Stimulated activated CD4-positive, alpha-beta T cell treated with anti-CD3 and anti-CD28 coated beads, Interleukin-15, amount 100 ng/mL, for 48 hours (primary cell): ENCODE data around the gene NOL4.
"Not testable (repeated sequence)": the region's sequence is repeated elsewhere in the genome, so short reads cannot be mapped to it uniquely, and the experiment has no call there.

Source experiments
- DNase-seq, 2 donors: peaks; one replicate each; pipeline ENCODE4 v3.0.0-alpha.2; 2020; ENCODE audit warnings: low read depth in 2 of 2

Gene NOL4, protein sequence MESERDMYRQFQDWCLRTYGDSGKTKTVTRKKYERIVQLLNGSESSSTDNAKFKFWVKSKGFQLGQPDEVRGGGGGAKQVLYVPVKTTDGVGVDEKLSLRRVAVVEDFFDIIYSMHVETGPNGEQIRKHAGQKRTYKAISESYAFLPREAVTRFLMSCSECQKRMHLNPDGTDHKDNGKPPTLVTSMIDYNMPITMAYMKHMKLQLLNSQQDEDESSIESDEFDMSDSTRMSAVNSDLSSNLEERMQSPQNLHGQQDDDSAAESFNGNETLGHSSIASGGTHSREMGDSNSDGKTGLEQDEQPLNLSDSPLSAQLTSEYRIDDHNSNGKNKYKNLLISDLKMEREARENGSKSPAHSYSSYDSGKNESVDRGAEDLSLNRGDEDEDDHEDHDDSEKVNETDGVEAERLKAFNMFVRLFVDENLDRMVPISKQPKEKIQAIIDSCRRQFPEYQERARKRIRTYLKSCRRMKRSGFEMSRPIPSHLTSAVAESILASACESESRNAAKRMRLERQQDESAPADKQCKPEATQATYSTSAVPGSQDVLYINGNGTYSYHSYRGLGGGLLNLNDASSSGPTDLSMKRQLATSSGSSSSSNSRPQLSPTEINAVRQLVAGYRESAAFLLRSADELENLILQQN

DNA sequence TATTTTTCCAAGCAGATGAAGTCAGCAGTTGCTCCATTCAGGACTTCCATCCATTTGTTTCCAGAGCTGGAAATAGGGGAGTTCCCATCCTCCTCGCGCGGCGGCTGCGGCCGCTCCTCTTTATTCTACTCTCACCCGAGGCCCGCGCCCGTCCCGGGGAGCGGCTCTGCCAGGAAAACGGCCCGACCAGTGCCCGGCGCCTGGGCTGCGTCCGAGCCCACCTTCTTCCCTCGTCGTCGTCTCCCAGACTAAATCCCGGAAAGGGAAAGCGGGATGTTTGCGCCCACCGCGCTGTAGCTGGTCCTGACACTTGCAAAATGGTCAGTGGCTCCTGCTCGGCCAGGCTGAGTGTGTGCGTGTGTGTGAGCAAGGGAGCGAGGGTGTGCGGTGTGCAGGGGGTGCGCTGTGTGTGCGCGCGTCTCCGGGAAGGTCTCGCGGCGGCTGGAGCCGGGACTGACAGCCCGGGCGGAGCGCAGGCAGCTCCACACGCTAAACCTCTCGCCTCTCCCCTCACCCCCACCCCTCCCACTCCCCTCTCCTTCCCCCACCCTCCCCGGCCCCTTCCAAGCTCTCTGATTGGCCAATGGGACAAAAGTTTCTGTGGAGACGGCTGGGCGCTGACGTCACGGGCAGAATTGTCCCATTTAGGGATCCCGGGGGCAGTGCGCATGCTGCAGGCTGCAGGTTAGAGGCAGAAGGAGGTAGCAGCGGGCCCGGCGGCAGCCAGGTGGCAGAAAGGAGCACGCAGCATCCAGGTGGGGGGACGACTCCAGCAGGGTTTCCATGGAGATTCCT lies at the start of gene NOL4:
Gene NOL4 (minus strand): TSS at position 491 of the 795 bp plus-strand sequence. CDS start 1,660 bp downstream, outside the sequence.
- no peak for DNase-seq

DNA sequence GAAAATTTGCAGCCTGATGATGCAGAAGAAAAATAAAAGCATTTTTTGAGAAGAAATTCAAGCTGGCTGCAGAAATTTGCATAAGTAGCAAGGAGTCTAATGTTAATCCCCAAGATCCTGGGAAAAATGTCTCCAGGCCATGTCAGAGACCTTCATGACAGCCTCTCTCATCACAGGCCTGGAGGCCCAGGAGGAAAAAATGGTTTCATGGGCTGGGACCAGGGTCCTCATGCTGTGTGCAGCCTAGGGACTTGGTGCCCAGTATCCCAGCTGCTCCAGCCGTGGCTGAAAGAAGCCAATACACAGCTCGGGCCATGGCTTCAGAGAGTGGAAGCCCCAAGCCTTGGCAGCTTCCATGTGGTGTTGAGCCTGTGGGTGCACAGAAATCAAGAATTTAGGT lies 41.3 kb upstream of the NOL4 start:
- DNase-seq = not testable (repeated sequence)

DNA sequence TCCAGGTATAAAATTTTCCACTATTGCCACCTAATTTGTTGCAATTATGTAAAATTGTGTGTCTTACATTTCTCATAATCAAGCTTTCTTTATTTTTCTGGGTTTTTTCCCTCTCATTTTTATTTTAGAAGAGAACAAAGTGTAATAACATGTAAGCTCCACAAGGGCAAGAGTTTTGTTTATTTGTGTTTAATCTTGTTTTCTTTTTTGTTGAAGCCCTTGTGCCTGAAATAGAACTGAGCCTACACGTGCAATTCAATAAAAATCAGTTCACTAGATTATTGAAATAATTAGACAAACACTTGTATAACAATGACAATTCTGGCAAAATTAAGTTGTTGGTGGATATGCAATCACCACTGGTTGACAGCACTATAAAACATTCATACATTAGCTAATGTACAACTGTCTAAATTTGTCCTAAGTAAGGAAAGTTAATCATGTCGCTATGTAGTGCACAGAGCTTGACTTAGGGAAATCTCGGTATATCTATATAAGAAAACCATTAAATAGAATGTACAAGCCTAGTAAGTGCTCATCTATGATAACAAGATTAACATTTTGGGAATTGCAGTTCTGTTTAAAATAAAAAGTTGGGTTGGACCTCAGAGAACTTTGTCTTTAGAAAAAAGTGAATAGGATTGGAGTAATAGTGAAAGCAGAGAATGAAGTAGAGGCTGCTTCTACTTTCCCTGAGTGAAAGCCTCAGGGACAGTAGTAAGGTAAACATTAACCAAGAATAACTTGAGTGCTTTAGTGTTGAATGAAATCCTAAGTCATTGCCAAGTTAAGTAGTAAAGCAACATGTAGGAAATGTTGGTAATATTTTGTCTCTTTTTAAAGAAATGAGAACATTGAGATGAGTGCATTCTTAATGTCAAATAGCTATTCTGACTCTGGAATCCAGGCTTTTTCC lies 37.4 kb upstream of the NOL4 start:
- no peak for DNase-seq

DNA sequence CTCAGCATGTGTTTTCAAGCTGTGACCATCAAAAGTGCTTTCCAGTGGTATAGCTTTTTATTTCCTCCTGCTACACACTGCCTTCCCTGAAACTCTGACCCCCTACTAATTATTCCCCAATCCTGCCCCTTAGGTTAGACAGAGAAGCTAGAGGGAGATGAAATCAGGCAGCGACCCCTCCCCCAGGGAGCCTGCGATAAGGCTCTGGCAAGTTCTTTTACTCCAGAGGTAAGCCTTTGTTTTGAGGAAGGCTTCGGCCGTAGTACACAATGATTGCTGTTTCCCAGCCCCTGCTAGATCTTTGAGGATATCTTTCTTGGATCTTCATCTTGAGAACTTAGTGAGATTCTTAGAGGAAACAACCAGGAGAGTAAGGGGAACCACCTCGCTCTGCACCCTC lies 33.5 kb upstream of the NOL4 start:
- DNase-seq = no peak

DNA sequence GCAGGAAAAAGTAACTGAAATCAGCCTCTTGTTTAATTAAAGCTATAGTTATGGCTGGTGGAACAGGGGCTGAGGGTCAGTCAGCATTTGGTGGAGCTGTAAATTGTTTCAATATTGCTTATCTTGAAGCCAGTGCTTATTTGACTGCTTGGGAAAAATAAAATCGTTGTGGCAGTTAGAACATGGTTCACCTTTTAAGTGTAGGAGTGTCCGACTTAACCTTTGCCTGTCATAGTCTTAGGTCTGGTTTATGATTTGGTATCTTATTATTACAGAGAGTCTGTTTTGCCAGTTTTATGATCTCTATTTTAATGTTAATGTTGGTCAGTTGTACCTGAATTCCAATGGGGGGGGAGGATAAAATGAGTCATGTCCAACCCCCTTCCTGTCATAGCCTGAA lies 27.2 kb upstream of the NOL4 start:
- DNase-seq = no peak

DNA sequence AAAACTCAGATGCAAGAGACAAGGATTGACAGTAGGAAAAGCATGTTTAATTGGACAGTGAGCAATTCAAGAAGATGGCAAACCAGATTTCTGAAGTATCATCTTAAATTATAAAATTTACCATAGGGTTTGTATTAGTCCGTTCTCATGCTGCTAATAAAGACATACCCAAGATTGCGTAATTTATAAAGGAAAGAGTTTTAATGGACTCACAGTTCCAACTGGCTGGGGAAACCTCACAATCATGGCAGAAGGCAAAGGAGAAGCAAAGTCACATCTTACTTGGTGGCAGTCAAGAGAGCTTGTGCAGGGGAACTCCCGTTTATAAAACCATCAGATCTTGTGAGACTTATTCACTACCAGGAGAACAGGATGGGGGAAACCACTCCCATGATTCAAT lies 24.0 kb upstream of the NOL4 start:
- DNase-seq = no peak

DNA sequence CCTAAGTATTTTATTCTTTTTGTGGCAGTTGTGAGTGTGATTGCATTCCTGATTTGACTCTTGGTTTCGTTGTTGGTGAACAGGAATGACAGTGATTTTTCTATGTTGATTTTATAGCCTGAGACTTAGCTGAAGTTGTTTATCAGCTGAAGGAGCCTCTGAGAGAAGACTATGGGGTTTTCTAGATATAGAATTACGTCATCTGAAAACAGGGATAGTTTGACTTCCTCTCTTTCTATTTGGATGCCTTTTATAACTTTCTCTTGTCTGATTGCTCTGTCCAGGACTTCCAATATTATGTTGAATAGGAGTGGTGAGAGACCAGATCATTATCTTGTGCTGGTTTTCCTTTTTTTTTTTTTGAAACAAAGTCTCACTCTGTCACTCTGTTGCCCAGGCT lies 18.0 kb upstream of the NOL4 start:
- no peak for DNase-seq

DNA sequence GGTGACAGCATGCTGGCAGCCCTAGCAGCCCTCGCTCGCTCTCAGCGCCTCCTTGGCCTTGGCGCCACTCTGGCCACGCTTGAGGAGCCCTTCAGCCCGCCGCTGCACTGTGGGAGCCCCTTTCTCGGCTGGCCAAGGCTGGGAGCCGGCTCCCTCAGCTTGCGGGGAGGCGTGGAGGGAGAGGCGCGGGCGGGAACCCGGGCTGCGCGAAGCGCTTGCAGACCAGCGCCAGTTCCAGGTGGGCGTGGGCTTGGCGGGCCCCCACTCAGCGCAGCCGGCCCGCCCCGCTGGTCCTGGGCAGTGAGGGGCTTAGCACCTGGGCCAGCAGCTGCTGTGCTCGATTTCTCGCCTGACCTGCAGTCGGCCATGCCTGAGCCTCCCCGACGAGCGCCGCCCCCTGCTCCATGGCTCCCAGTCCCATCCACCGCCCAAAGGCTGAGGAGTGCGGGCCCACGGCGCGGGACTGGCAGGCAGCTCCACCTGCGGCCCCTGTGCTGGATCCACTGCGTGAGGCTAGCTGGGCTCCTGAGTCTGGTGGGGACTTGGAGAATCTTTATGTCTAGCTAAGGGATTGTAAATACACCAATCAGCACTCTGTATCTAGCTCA lies 9.2 kb upstream of the NOL4 start:
- DNase-seq = not testable (repeated sequence)

DNA sequence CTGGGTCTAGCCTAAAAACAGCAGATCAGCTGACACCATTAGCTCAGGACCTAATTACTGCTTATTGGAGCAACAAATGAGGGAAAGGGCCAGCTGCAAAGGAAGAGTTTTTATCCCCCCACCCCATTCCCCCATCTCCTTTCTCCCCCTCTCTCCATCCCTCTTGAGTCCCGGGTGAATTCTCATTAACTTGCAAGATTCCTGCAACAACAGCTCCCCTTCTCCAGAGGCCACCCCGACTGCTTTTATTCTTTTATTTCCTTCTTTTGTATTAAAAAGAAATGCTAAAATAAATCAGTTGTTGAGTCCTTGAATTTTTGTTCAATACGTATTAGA lies 473 bp upstream of the NOL4 start:
- DNase-seq = no peak

DNA sequence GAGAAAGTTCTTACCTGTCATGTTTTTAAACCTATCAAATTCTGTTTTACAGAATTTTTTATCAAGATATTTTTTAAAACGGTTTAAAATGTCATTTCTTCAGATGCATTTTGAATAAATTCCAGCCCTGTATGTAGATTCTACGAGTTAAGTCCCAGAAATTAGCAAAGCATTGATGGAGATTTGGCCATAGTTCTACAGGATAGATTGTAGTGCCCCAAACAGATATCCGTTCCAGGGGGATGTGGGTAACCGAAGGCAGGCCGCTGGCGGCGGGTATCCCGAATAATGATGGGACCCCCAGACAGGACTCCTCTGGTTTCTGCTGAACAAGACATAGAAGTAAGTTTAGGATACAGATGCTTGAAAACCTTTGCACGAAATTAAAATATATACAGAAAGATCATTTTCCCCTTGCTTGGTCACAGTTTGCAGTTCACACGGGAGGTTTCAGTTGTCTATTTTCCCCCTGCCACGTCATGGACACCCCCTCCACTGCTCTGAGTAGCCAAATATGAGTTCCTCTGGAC lies 755 bp downstream of the NOL4 start:
- no peak for DNase-seq

DNA sequence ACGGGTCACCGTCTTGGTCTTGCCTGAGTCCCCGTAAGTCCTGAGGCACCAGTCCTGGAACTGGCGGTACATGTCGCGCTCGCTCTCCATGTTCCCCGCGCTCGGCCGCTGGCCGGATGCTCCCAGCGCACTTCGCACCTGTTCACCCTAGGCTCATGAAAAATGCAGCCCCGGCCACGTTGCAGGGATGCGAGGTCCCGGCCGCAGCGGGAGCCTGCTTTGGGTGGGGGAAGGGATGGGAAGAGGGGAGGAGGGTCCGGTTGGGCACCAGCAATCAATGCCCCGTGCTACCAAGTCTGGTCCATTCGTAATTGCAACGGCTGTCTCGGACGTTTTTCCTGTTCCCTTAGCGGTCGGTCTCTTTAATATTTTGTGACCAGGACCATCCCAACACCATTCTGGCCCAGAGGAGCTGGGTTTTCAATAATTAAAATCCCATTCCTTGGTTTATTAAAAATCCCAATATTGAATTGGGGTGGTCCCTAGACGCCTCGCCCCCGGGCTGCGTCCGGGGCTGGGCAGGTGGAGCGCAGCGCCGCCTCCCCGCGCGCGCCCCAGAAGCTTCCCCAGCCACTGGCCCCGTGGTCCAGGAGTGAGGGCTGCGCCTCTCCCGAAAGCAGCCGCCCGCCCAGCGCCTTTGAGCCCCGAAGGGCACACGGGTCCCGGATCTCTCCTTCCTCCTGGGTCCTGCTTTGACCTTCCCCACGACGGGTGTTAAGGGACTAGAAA lies 1.4 kb downstream of the NOL4 start:
- DNase-seq = no peak

DNA sequence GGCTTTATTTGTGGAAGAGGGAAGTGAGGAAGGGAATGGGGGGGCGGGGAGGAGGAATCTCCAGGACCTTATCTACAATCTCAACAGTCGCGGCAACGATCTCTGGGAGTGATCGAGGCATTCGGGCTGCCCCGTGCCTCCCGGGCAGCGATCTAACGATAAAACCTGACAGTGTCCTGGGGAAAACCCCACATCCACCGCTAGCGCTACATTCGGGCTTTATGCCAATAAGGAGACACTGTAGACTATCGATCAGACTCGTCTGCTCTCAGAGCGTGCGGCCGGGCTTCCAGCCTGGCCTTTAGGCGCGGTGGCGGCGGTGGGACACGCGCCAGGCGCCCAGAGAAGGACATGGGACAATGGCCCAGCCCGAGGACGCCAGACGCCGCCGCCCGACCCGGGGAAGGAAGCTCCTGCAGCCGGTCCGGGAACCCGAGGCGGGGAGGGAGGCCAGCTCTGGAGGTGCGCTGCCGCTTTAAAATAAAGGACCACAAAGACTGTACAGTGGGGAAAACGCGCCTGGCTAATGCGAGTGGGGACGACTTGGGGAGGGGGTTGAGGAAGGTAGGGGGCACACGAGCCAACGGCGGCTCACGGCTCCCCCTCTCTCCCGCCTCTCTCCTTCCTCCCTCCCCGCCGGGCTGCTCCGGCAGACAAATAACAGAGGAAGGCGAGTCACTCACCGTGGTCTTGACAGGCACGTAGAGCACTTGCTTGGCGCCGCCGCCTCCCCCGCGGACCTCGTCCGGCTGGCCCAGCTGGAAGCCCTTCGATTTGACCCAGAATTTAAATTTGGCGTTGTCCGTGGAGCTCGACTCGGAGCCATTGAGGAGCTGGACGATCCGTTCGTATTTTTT lies 2.2 kb downstream of the NOL4 start:
- DNase-seq = no peak

DNA sequence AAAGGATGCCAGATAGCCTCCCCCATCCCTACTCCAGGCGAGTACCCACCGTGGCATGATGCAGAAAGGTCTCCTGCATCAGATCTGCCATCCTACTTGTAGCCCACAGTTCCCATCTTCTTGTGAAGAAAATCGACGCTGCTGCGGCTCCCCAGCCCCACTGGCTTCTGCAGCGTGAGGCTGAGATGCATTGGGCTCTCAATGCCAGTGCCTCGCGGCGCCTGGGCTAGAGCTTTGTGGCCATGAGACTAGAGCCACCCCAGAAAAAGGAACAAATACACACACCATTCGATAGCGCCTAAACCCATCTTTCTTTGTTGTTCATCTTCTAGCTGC lies 2.8 kb downstream of the NOL4 start:
- no peak for DNase-seq

DNA sequence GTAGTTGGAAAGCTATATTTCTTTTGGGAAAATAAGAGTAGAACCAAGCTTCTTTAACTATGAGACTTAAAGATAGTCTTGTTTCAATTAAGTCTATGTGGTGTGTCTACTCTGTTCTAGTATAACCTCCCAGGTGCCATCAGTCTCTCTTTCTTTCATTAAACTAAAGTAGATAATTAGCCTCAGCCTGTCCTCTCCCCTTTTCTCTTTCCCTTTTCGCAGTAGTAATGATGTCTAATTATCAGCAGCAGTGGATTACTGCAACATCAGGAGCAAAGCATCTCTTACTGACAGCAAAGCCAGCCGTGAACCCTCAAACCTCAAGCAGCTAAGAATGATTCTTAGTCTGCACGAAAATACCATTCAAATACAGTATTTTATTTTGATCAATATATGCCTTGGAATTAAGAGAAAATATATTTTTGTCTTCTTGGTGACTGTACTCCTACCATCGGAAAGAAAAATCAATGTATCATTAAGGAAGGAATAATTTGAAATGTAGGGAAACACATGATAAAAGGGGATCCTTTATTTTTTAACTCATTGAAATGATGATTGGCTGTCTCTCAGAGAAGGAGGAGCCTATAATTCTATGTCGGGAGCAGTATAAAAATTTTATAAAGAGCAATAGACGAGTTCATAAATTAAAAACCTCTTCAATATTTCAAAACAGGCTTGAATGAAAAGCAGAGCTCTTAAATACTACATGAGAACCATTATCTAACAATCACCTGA lies 4.5 kb downstream of the NOL4 start:
- no peak for DNase-seq

DNA sequence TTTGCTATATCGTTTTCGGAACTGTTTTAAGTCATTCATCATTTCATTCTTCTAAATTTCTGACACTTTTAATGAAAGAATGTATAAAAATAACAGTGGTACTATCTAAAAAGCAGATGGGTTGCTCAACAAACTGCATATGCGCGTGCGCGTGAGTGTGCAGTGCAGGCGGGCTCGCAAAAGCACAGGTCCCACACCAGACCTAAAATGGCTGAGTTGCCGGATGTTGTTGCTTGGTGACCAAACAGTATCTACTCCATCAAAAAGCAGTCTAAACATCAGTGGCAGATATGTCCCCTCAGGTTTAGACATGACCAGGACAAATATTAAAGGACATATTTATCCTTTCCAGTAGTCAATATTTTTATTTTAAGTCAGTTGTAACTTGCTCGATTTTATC lies 5.1 kb downstream of the NOL4 start:
- no peak for DNase-seq

DNA sequence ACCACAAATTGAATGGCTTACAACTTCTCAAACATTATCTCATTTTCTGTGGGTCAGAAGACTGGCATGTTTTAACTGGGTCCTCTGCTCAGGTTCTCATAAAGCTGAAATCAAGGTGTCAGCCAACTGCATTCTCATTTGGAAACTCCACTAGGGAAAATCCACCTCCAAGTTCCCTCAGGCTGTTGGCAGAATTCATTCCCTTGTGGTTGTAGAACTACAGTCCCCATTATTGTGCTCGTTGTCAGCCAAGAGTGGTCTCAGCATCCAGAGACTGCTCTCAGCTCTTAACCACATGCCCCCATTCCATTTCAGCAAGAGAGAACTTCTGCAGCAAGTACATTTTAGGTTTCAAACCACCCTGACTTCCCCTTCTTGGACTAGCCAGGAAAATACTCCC lies 12.2 kb downstream of the NOL4 start:
- no peak for DNase-seq

DNA sequence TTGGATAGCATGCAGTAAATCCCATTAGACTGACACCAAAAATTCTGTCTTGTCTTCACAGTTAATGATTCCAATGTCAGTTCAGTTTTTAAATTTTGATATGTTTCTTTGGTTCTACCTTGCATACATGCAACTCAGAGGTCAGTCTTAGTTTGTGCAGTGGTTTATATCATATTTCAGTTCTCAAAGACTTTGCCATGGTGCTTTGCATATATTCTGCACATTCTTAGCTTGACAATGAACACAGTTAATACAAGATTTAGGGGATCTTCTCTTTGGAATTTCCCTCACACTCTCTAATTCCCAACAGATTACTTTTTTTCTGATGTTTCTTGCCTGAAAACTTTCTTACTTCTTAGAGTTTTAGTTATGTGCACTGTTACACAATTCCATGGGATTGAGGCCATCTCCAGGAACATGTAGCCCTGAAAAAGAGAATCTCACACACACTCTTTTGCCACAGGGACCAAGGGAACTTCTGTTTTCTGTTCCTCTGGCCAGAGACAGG lies 17.3 kb downstream of the NOL4 start:
- DNase-seq = no peak

DNA sequence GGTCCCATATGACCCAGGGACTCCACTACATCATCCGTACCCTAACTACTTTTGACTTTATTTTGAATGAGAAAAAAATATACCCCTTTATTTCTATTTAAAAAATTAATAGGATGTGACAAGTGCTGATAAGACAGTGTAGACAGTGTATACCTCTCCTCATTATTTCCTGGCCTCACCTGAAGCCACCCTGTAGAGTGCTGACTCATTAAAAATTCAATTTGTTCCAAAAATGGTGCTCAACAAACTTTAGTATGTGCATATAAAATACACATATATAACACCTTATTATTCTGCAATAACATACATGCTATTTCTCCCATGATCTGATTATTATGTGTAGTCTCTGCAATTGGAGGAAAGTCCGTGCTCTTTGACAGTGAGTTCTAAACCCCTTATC lies 20.8 kb downstream of the NOL4 start:
- DNase-seq = no peak

DNA sequence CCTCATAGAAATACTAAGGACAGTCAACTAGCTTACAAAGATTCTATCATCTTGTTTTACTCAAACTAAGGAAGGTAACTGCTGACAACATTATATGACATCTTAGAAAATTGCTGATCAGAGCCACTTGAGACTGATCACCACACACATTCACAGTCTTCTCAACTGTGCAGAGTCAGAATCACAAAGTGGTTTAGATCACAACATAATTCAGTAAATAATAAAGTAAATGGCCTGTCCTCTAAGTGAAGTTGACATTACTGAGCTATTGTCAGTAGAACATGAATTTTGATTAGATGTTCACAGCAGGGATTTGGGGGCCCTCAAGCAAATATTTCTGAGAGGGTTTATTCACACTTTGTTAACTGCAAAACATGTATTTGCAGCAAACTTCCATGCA lies 28.5 kb downstream of the NOL4 start:
- DNase-seq = no peak
